HFFc6 (cell line): ENCODE results near the gene MRPL34. TPM values are rescaled to one million over a fixed set of nuclear protein-coding genes. Genes with fewer than 3 reads are reported as not detected.

Experiments used
- DNase-seq: peaks from one replicate; pipeline ENCODE4 v3.0.0-alpha.2; 2018
- H3K27ac Mint-ChIP-seq: 2 replicates; pipeline ENCODE4 v1.8.0; 2020; ENCODE audit warnings: mild to moderate bottlenecking, mixed read lengths
- H3K27me3 Mint-ChIP-seq: 2 replicates; pipeline ENCODE4 v1.8.0; 2021; ENCODE audit warnings: mild to moderate bottlenecking, moderate library complexity, mixed read lengths; ENCODE audit not compliant: insufficient read depth
- H3K36me3 Mint-ChIP-seq: 2 replicates; pipeline ENCODE4 v1.8.0; 2021; ENCODE audit warnings: low read depth, mixed read lengths
- H3K4me1 Mint-ChIP-seq: 2 replicates; pipeline ENCODE4 v1.8.0; 2020; ENCODE audit warnings: low read depth, mixed read lengths
- H3K4me3 Mint-ChIP-seq: 2 replicates; pipeline ENCODE4 v1.8.0; 2020; ENCODE audit warnings: mild to moderate bottlenecking, moderate library complexity, mixed read lengths
- H3K9me3 Mint-ChIP-seq: 2 replicates; pipeline ENCODE4 v1.8.0; 2020; ENCODE audit warnings: mild to moderate bottlenecking, mixed read lengths
- CTCF ChIP-seq: fragments of 200-600 bp; sonication (generic); IDR thresholded peaks from 2 replicates; pipeline ENCODE4 v1.5.0; 2021; ENCODE audit warnings: antibody characterized with exemption, mild to moderate bottlenecking
- total RNA-seq, 6 experiments: library from RNA; stranded (reverse); fragmentation: NEBNext Ultra II Directional; extraction: Animal tissue kit (Norgen Biotek cat#: 25700); gene quantifications; 2 replicates in 1 of 6; 3 replicates in 5 of 6; pipeline ENCODE4 v1.2.3, GENCODE V29; 2021

MRPL34 gene
- total RNA-seq, 6 experiments from 2014 or later = 43.1 to 56.7 (median 50.4) TPM

- 0 out of 2 replicates have a peak, but pooled peaks cover 4% of the 10 kb centered on the region for H3K9me3 Mint-ChIP-seq
- H3K4me1 Mint-ChIP-seq = peaks cover 12% of the 10 kb centered on the region
- DNase-seq = peak; percentile 43
- peaks cover 5% of the 10 kb centered on the region for H3K27me3 Mint-ChIP-seq
- no peak overlapping the region for H3K4me3 Mint-ChIP-seq
- no peak for TF ChIP-seq CTCF
- no peak overlapping the region for H3K27ac Mint-ChIP-seq
- H3K36me3 Mint-ChIP-seq = peaks cover 10% of the 10 kb centered on the region
Measured at GRCh38 chr19:17332677-17333581, 27.3 kb downstream of the MRPL34 start.

- peak; percentile 78 for DNase-seq
- H3K9me3 Mint-ChIP-seq = 0 out of 2 replicates have a peak, but pooled peaks cover 4% of the 10 kb centered on the region
- H3K4me1 Mint-ChIP-seq = peaks cover 12% of the 10 kb centered on the region
- H3K27me3 Mint-ChIP-seq = peaks cover 5% of the 10 kb centered on the region
- H3K36me3 Mint-ChIP-seq = peaks cover 10% of the 10 kb centered on the region
- TF ChIP-seq CTCF = peak; percentile 18; the same call in 1 of the 2 replicates
- H3K4me3 Mint-ChIP-seq = peak overlapping the region; percentile 88
- H3K27ac Mint-ChIP-seq = peak overlapping the region; percentile 74
Measured at GRCh38 chr19:17333611-17334413, 28.1 kb downstream of the MRPL34 start.

DNA sequence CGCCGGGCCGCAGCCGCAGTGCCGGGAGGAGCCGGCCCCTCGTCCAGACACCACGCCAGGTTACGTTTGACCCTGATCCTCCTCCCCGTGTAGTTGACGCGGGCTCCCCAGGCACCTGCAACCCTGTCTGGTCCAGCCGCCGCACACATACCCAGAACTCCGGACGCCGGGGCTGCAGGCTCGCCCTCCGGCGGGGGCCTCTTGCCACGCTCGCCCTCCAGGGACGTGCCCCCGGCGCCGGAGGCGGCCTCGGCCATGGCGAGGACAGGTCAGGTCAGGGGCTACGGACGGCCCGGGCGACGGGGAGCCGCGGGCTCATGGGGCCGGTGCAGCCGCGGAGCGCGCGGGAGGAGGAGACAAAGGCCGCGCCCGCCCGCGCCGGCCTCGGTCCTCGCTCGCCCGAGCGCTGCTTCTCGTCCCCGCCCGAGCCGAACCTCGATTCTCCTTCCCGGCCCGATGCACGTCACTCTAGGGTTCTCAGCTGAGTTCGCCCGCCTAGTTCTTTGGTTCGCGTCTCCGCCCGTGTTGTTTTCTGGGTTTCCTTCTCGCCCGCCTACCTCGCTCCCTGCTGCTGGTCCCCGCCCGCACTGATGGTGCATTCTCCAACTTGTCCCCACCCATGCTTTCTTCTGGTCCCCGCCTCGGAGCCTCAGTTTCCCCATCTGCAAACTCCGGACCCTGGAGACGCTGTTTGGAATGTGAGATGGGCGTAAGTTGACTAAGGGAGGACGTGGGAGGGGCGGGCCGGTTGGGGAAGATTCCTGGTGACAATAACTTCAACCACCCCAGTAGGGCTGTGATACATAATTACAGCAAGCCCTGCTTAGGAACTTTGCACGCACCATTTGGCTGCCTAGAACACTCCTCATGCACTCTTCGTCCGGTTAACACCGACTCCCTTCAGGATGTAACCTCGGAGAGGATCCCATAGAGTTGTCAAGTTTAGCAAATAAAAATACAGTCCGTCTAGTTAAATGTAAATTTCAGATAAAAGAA, 29.0 kb downstream of the MRPL34 start, which contains the start of gene ANO8:
ANO8 (minus strand) TSS at position 442 of the 996 bp plus-strand sequence; CDS start at position 257, 185 bp downstream.
- H3K36me3 Mint-ChIP-seq = peaks cover 10% of the 10 kb centered on the region
- H3K9me3 Mint-ChIP-seq = 0 out of 2 replicates have a peak, but pooled peaks cover 4% of the 10 kb centered on the region
- peak within 1 kb of the TSS; percentile 74 for H3K27ac Mint-ChIP-seq
- peak; percentile 99 for DNase-seq
- H3K4me1 Mint-ChIP-seq = peaks cover 12% of the 10 kb centered on the region
- no peak for TF ChIP-seq CTCF
- H3K27me3 Mint-ChIP-seq = peaks cover 5% of the 10 kb centered on the region
- H3K4me3 Mint-ChIP-seq = peak within 1 kb of the TSS; percentile 89

GRCh38 chr19:17335575-17335974, 29.9 kb downstream of the MRPL34 start:
- Mint-ChIP-seq H3K36me3 (peaks cover 10% of the 10 kb centered on the region), H3K27ac (no peak overlapping the region), H3K4me1 (peaks cover 12% of the 10 kb centered on the region), H3K9me3 (0 out of 2 replicates have a peak, but pooled peaks cover 4% of the 10 kb centered on the region), H3K4me3 (peak overlapping the region; percentile 39; the same call in 1 of the 2 replicates), H3K27me3 (peaks cover 3% of the 10 kb centered on the region; the same call in 1 of the 2 replicates)
- no peak for DNase-seq
- TF ChIP-seq CTCF = no peak
